OCI-LY7 (cell line): Measurements from ENCODE around the gene PDS5A.

Experiments
- CTCF ChIP-seq: fragments of 200-600 bp; sonication (generic); conservative IDR thresholded peaks from 2 replicates; pipeline ENCODE4 v1.5.1; 2014; ENCODE audit warnings: mild to moderate bottlenecking, antibody characterized with exemption, low read length, moderate library complexity, mixed read lengths
- EZH2phosphoT487 ChIP-seq: fragments of 200-600 bp; sonication (generic); IDR thresholded peaks from 2 replicates; pipeline ENCODE4 v1.6.1; 2018; ENCODE audit warnings: low read depth, borderline replicate concordance, mild to moderate bottlenecking, mixed run types, antibody characterized with exemption, low read length, moderate library complexity, mixed read lengths

GRCh38 chr4:39898015-39898414, 79.7 kb downstream of the PDS5A start:
- no peak for TF ChIP-seq CTCF
- TF ChIP-seq EZH2phosphoT487: no peak
